Right forelimb (tissue), 1 donor: ENCODE measurements around the gene PDE6A.

Source experiments
- DNase-seq: peaks from one replicate; pipeline ENCODE4 v3.0.0-alpha.2; 2018

The PDE6A gene

GRCh38 chr5:149944666-149945065 lies at the start of gene PDE6A:
Gene PDE6A, minus strand, starts transcription at chr5:149944793. Its CDS starts 120 bp downstream, at chr5:149944673.
- no peak for DNase-seq

DNA sequence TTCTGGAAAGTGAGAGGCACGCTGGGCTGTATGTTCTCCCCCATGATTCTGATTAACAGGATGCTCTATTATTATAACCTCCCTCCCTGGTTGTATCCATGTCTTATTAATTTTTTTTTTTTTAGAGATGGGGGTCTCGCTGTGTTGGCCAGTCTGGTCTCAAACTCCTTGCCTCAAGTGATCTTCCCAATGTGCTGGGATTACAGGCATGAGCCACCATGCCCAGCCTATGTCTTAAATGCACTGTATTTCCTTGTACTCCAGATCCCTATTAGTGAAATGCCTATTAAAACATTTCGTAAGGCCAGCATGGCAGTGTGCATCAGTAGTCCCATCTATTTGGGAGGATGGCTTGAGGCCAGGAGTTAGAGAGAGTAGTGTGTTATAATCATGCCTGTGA lies 48.9 kb upstream of the PDE6A start:
- DNase-seq = no peak

DNA sequence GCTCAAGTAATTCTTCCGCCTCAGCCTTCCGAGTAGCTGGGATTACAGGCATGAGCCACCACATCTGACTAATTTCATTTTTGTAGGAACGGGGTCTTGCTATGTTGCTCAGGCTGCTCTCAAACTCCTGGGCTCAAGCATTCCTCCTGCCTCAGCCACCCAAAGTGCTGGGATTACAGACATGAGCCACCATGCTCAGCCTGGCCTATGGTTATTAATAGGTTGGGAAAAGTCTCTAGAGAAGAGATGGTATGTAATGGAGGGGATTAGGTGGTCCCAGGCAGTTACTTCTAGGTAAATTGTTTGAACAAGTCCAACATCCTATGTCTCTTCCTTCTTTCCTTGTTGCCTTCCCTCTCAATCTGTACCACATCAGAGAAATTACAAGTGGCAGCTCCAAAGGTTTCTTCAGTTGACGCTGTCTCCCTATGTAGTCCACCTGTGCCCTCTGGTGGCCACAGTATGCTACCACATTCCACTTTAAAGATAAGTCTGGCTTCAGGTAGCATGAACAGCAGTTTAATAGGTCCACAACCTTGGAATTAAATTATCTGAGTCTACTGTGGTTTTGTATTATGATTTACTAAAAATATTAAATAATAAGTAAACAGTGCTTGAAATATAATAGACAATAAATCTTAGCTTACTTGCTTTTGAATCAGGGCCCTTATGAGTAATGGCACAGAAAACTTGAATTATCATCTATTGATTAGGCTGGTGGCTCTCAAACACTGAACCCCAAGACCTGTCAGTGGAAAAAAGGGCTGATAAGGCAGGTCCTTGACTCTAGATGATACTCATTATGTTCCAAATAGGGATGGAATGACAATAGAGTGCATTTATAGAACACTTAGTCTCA lies 46.2 kb upstream of the PDE6A start:
- DNase-seq = peak; percentile 60

DNA sequence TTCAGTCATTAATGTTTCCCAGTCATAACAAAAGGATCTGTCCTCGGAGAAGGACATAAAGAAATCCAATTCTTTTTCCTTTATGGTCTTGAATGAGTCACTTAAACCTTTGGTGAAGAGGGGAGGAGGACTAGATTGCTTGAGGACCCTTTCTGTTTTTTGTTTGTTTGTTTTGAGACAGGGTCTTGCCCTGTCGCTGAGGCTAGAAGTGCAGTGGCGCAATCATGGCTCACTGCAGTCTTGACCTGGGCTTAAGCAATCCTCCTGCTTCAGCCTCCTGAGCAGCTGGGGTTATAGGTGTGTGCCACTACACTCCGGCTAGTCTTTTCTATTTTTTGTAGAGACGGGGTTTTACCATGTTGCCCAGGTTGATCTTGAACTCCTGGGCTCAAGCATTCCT lies 43.5 kb upstream of the PDE6A start:
- DNase-seq = no peak

DNA sequence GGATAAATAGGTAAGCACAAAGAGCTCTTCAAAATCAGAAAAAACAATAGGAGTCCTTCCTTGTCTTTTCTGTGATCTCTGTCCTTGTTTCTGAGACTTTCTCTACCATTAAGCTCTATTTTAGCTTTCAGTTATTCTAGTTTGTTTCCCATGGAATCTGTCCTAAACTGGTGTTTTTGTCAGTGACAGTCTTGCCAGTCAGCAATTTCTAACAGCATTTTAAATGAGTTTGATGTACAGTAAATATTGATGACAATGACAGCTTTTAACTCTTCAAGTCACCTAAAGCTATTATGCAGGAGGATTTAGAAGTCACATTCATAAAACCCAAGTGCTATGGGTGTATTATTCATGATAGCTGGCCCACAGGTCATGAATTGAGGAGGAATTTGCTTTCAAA lies 37.9 kb upstream of the PDE6A start:
- DNase-seq = no peak

DNA sequence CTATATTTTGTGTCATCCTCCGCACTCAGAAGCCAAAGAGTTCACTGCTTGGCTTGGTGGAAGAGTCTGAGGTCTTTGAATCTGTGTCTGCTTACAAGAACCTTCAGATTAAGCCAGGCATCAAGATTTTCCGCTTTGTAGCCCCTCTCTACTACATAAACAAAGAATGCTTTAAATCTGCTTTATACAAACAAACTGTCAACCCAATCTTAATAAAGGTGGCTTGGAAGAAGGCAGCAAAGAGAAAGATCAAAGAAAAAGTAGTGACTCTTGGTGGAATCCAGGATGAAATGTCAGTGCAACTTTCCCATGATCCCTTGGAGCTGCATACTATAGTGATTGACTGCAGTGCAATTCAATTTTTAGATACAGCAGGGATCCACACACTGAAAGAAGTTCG lies 36.6 kb upstream of the PDE6A start:
- no peak for DNase-seq

DNA sequence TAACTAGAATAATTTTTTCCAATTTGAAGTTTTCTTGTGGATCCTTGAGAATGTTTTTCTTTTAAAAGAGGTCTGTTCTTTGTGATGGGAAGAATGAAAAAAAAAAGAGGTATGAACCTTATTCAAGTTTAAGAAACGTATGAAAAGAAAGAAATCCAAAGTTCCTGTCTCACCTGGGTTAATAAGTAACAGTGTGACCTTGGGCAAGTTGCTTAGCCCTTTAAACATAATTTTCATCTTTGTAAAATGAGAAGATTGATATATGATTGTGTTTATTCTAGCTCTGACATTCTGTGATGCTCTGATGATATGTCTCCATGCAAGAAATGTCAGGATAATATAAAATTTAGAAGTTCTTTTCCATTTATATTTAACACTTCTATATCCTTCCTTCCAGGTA lies 35.3 kb upstream of the PDE6A start:
- no peak for DNase-seq

- no peak for DNase-seq
These were observed 30.8 kb upstream of the PDE6A start for GRCh38 chr5:149975409-149975808.

DNA sequence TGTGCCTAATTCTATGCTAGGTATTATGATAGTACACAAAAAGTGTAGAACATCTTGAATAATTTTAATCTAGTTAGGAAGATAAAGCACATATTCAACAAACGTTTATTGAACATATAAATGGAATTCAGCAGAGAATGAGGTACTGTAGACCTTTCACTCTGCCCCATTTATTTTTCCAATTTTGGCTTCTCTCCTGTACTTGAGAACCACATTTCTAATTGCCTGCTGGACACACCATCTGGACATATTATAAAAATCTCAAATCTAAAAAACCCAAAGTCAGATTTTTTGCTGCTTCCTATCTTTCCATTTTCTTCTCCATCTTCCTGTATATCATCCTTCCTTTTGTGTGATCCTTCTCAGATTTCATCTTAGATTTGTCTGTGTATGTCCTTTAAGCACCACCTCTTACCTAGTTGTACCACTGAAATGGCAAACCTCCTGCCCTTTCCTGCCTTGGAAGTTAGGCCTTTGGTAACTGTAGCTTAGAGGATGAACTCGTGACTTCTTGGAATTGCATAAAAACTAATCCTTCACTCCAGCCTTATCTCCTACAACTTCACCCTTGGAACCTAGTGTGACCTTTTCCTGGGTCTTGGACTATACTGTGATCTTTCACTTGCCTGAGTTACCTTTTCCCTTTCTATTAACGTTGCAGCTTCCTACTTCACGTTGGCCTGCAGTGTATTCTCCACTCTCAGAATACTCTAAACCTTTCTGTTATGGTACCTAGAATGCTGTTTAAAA lies 24.8 kb upstream of the PDE6A start:
- DNase-seq = no peak

DNA sequence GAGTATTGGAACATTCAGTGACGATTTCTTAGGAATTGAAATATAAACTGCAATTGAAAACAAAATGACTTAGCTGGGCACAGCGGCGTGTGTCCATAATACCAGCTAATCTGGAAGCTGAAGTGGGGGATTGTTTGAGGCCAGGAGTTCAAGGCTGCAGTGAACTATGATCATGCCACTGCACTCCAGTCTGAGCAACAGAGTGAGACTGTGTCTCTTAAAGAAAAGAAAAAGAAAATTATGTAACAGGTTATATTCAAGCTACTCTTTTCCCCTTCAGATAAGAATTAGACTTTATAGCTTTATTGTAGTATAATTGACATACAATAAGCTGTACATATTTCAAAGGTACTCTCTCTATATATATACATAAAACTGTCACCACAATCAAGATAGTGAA lies 22.4 kb upstream of the PDE6A start:
- DNase-seq = no peak

DNA sequence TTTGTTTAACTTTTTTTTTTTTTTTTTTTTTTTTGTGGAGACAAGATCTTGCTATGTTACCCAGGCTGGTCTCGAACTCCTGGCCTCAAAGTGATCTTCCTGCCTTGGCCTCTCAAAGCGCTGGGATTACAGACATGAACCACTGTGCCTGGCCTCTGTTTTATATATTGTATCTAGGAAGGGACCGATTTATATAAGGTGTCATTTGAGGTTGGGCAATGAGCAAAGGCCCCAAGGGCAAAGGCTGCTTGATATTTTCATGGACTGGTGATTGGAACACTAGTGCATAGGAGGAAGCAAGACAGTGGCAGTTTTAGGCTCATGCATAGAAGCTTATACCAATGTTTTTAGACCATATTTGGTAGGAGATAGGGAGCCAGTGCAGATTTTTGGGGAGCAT lies 19.1 kb upstream of the PDE6A start:
- no peak for DNase-seq

- DNase-seq = no peak
These were observed 18.2 kb upstream of the PDE6A start for GRCh38 chr5:149962601-149963300.

DNA sequence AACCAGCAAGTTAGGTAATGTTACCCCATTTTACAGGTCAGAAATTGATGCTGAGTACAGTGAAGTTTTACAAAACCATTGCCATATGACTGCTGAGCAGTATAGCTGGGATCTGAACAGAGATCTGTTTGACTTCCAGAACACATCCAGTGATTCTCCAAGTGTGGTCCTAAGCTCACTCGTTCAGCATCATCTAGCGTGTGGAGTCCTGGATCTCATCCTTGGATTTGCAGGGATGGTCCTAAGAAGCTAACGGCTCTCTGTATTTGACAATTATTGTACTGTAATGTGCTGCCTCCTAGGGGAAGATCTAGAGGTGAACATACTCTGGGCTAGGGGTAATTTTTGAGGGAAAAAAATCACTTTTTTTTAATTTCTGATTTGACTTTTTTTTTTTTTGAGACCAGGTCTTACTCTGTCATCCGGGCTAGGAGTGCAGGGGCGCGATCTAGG lies 17.4 kb upstream of the PDE6A start:
- no peak for DNase-seq

DNA sequence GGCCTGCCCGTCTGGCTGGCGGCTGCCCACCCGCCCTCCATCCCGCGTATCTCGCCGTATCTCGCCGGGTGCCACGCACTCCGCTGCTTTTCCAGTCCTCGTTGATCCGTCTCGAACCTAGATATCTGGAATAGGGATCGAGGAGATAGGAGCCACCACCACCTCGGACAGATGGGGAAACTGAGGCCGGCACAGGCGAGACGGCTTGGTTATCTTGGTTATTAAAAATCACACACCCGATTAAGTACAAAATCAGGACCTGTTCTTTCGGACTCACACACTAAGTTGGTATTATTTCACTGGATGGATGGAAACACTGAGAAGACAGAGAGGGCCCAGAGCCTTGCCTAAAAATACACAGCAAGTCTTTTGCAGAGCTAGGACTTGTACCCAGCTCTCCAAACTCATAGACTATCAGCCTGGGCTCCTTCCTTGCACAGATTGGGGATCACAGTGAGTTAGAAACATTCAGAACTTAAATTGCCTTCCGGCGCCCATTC lies 16.6 kb upstream of the PDE6A start:
- DNase-seq = no peak

DNA sequence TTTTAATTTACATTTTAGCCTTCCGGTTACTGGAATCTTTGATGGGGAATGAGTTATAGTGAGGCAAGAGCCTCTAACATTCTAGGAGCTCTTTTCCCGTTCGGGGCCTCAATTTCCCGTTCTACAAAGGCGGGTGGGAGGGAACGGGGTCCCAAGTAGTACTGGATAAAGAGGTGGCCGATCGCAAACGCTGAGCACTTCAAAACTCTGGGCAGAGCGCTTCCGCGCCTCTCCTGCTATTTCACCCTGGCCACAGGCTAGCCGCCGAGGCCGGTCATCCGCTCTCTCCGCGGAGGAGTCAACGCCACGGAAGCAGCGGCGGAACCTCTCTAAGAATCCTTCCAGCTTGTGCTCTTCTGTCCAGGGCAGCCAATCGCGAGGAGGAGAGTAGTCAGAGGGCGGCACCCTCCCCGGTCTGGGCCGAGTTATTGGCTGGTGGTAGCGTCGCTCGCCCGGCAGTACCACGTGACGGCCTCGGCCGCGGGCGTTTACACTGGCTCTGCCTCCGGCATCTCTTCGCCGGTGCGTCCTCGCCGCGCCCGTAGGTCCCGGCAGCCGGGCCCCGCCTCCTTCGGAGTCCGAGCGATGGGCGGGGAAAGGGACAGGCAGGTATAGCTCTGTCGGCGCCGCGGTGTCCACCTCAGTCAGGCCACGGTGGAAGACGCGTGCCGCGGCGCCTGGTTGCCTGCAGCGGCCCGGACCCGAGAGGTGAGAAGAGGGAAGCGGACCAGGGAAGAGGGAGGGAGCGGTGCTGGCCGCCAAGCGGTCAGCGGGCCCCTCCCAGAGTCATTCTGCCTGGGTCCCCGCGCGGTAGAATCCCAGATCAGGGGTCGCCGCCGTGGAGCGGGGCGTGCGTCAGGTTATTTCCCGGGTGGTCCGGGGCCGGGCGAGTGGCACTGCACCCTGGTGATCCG lies 15.9 kb upstream of the PDE6A start, which contains the start of gene SLC26A2:
Gene SLC26A2 (plus strand): TSS at position 487 of the 914 bp plus-strand sequence. CDS start 16,895 bp downstream, outside the sequence.
- peak; percentile 97 for DNase-seq

GRCh38 chr5:149959406-149960236 lies 15.0 kb upstream of the PDE6A start:
- no peak for DNase-seq

- no peak for DNase-seq
These were observed 13.3 kb upstream of the PDE6A start for GRCh38 chr5:149957855-149958254.

DNA sequence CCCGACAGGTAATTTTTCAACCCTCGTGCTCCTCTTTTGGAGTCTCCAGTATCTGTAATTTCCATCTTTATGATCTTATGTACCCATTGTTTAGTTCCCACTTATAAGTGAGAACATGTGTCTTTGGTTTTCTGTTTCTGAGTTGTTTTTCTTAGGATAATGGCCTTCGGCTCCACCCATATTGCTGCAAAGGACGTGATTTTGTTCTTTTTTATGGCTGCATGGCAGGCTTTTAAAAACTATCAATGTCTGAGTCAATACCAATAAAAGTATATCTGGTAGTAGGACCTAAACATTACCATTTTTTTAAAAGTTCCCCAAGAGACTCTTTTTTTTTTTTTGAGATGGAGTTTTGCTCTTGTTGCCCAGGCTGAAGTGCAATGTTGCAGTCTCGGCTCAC lies 12.1 kb upstream of the PDE6A start:
- no peak for DNase-seq

- DNase-seq = no peak
These were observed 10.2 kb upstream of the PDE6A start for GRCh38 chr5:149954798-149955197.

GRCh38 chr5:149953436-149954121 lies 9.0 kb upstream of the PDE6A start:
- DNase-seq = no peak
